Uterus (tissue), 2 donors: ENCODE data around the gene MATN3.

Experiments
- POLR2A ChIP-seq, 2 donors: fragments of 450-650 bp; IDR thresholded peaks; one replicate each; pipeline ENCODE4 v1.6.1; 2016; ENCODE audit warnings: antibody characterized with exemption in 2 of 2, mild to moderate bottlenecking in 1 of 2, moderate library complexity in 1 of 2
- TF ChIP-seq, protein P1 (sequence below), 4 experiments: fragments of 200-600 bp in 2 of 4; fragments of 450-650 bp in 2 of 4; sonication (generic) in 2 of 4; IDR thresholded peaks; one replicate each; pipeline ENCODE4 v1.5.1; 2016 to 2019; ENCODE audit warnings: antibody characterized with exemption in 4 of 4, mild to moderate bottlenecking in 2 of 4, moderate library complexity in 1 of 4

DNA sequence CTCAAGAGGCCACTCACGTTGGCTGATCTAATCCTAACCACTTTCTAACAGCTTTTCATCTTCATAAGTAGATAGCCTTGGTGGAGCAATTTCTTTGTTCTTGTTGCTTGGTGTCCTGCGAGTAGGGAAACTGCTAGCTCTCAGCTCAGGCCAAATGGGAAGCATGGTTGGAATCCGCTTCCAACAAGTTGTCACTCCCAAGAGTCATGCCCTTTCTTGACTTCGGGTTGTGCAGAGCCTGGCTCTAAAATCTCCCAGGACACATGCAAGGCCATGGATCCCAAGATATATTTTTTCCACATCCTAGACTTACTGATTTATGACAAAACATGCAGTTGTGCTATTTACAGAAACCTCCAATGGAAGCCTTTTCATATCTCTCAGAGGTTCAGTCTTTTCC, 7.3 kb upstream of the MATN3 start:
- TF ChIP-seq, protein P1, sequence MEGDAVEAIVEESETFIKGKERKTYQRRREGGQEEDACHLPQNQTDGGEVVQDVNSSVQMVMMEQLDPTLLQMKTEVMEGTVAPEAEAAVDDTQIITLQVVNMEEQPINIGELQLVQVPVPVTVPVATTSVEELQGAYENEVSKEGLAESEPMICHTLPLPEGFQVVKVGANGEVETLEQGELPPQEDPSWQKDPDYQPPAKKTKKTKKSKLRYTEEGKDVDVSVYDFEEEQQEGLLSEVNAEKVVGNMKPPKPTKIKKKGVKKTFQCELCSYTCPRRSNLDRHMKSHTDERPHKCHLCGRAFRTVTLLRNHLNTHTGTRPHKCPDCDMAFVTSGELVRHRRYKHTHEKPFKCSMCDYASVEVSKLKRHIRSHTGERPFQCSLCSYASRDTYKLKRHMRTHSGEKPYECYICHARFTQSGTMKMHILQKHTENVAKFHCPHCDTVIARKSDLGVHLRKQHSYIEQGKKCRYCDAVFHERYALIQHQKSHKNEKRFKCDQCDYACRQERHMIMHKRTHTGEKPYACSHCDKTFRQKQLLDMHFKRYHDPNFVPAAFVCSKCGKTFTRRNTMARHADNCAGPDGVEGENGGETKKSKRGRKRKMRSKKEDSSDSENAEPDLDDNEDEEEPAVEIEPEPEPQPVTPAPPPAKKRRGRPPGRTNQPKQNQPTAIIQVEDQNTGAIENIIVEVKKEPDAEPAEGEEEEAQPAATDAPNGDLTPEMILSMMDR (IDR thresholded peaks at IDR 0.05): no peak
- TF ChIP-seq POLR2A (IDR thresholded peaks at IDR 0.05): no peak
